HEK293 (cell line): ENCODE measurements around the gene FASTK.

Source experiments
- BCL11A ChIP-seq: fragments of 450-650 bp; formaldehyde crosslinking; IDR thresholded peaks from 2 replicates; pipeline ENCODE4 v1.5.1; 2016; ENCODE audit warnings: low read depth, missing biosample characterization, missing genetic modification characterization
- BCL11B ChIP-seq: fragments of 450-650 bp; formaldehyde crosslinking; IDR thresholded peaks from 2 replicates; pipeline ENCODE4 v1.5.1; 2016; ENCODE audit warnings: low read depth, missing biosample characterization, missing genetic modification characterization
- IKZF3 ChIP-seq: fragments of 450-650 bp; IDR thresholded peaks from 2 replicates; pipeline ENCODE4 v1.5.0; 2018; ENCODE audit warnings: missing biosample characterization, mild to moderate bottlenecking, missing genetic modification characterization, moderate library complexity
- KLF10 ChIP-seq: fragments of 450-650 bp; IDR thresholded peaks from 2 replicates; pipeline ENCODE4 v1.5.1; 2018; ENCODE audit warnings: missing biosample characterization, mild to moderate bottlenecking, missing genetic modification characterization
- KLF16 ChIP-seq: fragments of 450-650 bp; formaldehyde crosslinking; IDR thresholded peaks from 2 replicates; pipeline ENCODE4 v1.5.1; 2017; ENCODE audit warnings: missing biosample characterization, missing genetic modification characterization
- MYNN ChIP-seq: fragments of 450-650 bp; formaldehyde crosslinking; IDR thresholded peaks from 2 replicates; pipeline ENCODE4 v1.5.1; 2016; ENCODE audit warnings: missing biosample characterization, missing genetic modification characterization, borderline replicate concordance
- REPIN1 ChIP-seq: fragments of 450-650 bp; formaldehyde crosslinking; IDR thresholded peaks from 2 replicates; pipeline ENCODE4 v1.5.1; 2017; ENCODE audit warnings: missing biosample characterization, missing genetic modification characterization, low read depth
- SALL2 ChIP-seq: fragments of 450-650 bp; formaldehyde crosslinking; IDR thresholded peaks from 2 replicates; pipeline ENCODE4 v1.5.0; 2017; ENCODE audit warnings: missing biosample characterization, mild to moderate bottlenecking, missing genetic modification characterization, borderline replicate concordance
- ZBTB11 ChIP-seq: fragments of 450-650 bp; formaldehyde crosslinking; conservative IDR thresholded peaks from 2 replicates; pipeline ENCODE4 v1.5.1; 2016; ENCODE audit warnings: low read depth, missing biosample characterization, missing genetic modification characterization
- ZBTB6 ChIP-seq: fragments of 450-650 bp; formaldehyde crosslinking; IDR thresholded peaks from 2 replicates; pipeline ENCODE4 v1.5.1; 2017; ENCODE audit warnings: missing biosample characterization, missing genetic modification characterization
- ZEB2 ChIP-seq: fragments of 450-650 bp; formaldehyde crosslinking; IDR thresholded peaks from 2 replicates; pipeline ENCODE4 v1.5.1; 2016; ENCODE audit warnings: missing biosample characterization, missing genetic modification characterization
- ZFP69B ChIP-seq: fragments of 450-650 bp; formaldehyde crosslinking; IDR thresholded peaks from 2 replicates; pipeline ENCODE4 v1.5.1; 2016; ENCODE audit warnings: missing biosample characterization, missing genetic modification characterization
- ZNF10 ChIP-seq: fragments of 450-650 bp; formaldehyde crosslinking; IDR thresholded peaks from 2 replicates; pipeline ENCODE4 v1.5.1; 2017; ENCODE audit warnings: missing biosample characterization, missing genetic modification characterization
- ZNF138 ChIP-seq: fragments of 450-650 bp; formaldehyde crosslinking; IDR thresholded peaks from 2 replicates; pipeline ENCODE4 v1.5.1; 2016; ENCODE audit warnings: missing biosample characterization, missing genetic modification characterization, borderline replicate concordance
- ZNF2 ChIP-seq: fragments of 450-650 bp; formaldehyde crosslinking; IDR thresholded peaks from 2 replicates; pipeline ENCODE4 v1.5.1; 2016; ENCODE audit warnings: missing biosample characterization, missing genetic modification characterization
- ZNF211 ChIP-seq: fragments of 450-650 bp; formaldehyde crosslinking; IDR thresholded peaks from 2 replicates; pipeline ENCODE4 v1.5.1; 2016; ENCODE audit warnings: low read depth, missing biosample characterization, missing genetic modification characterization
- ZNF214 ChIP-seq: fragments of 450-650 bp; formaldehyde crosslinking; IDR thresholded peaks from 2 replicates; pipeline ENCODE4 v1.5.1; 2017; ENCODE audit warnings: missing biosample characterization, mild to moderate bottlenecking, missing genetic modification characterization, borderline replicate concordance
- ZNF223 ChIP-seq: fragments of 450-650 bp; formaldehyde crosslinking; IDR thresholded peaks from 2 replicates; pipeline ENCODE4 v1.5.1; 2016; ENCODE audit warnings: missing biosample characterization, missing genetic modification characterization
- ZNF280C ChIP-seq: fragments of 450-650 bp; formaldehyde crosslinking; IDR thresholded peaks from 2 replicates; pipeline ENCODE4 v1.5.1; 2016; ENCODE audit warnings: missing biosample characterization, missing genetic modification characterization
- ZNF341 ChIP-seq: fragments of 450-650 bp; formaldehyde crosslinking; IDR thresholded peaks from 2 replicates; pipeline ENCODE4; 2016; ENCODE audit warnings: low read depth, missing biosample characterization, missing genetic modification characterization
- ZNF366 ChIP-seq: fragments of 450-650 bp; formaldehyde crosslinking; conservative IDR thresholded peaks from 2 replicates; pipeline ENCODE4 v1.5.1; 2016; ENCODE audit warnings: missing biosample characterization, missing genetic modification characterization
- ZNF423 ChIP-seq: fragments of 450-650 bp; formaldehyde crosslinking; IDR thresholded peaks from 2 replicates; pipeline ENCODE4 v1.5.1; 2016; ENCODE audit warnings: missing biosample characterization, missing genetic modification characterization
- ZNF433 ChIP-seq: fragments of 450-650 bp; formaldehyde crosslinking; IDR thresholded peaks from 2 replicates; pipeline ENCODE4 v1.5.1; 2016; ENCODE audit warnings: missing biosample characterization, missing genetic modification characterization, low read depth
- ZNF513 ChIP-seq: fragments of 450-650 bp; IDR thresholded peaks from 2 replicates; pipeline ENCODE4 v1.5.1; 2018; ENCODE audit warnings: missing biosample characterization, missing genetic modification characterization
- ZNF529 ChIP-seq: fragments of 450-650 bp; formaldehyde crosslinking; IDR thresholded peaks from 2 replicates; pipeline ENCODE4 v1.5.1; 2017; ENCODE audit warnings: missing genetic modification characterization, missing biosample characterization; ENCODE audit not compliant: insufficient replicate concordance
- ZNF530 ChIP-seq: fragments of 450-650 bp; formaldehyde crosslinking; IDR thresholded peaks from 2 replicates; pipeline ENCODE4 v1.5.1; 2016; ENCODE audit warnings: low read depth, missing biosample characterization, missing genetic modification characterization
- ZNF548 ChIP-seq: fragments of 450-650 bp; formaldehyde crosslinking; IDR thresholded peaks from 2 replicates; pipeline ENCODE4 v1.5.1; 2016; ENCODE audit warnings: missing biosample characterization, missing genetic modification characterization
- ZNF558 ChIP-seq: fragments of 450-650 bp; formaldehyde crosslinking; IDR thresholded peaks from 2 replicates; pipeline ENCODE4 v1.5.1; 2016; ENCODE audit warnings: missing biosample characterization, missing genetic modification characterization
- ZNF623 ChIP-seq: fragments of 450-650 bp; formaldehyde crosslinking; IDR thresholded peaks from 2 replicates; pipeline ENCODE4 v1.5.1; 2016; ENCODE audit warnings: missing biosample characterization, missing genetic modification characterization
- ZNF692 ChIP-seq: fragments of 450-650 bp; formaldehyde crosslinking; IDR thresholded peaks from 2 replicates; pipeline ENCODE4 v1.5.1; 2016; ENCODE audit warnings: missing biosample characterization, missing genetic modification characterization
- ZNF791 ChIP-seq: fragments of 450-650 bp; formaldehyde crosslinking; IDR thresholded peaks from 2 replicates; pipeline ENCODE4 v1.5.1; 2016; ENCODE audit warnings: missing biosample characterization, missing genetic modification characterization

FASTK gene

GRCh38 chr7:151078233-151079040, 2.2 kb downstream of the FASTK start (continued):
- TF ChIP-seq ZNF223 (tag by site-specific recombination) = no peak
- TF ChIP-seq ZEB2 (tag by site-specific recombination) = peak; percentile 29; the same call in 1 of the 2 replicates
- no peak for TF ChIP-seq ZBTB6 (tag by site-specific recombination)
- peak; percentile 88 for TF ChIP-seq ZNF2 (tag by site-specific recombination)
- peak; percentile 24; the same call in 1 of the 2 replicates for TF ChIP-seq ZNF341 (tag by site-specific recombination)
- no peak for TF ChIP-seq ZNF791 (tag by site-specific recombination)
- TF ChIP-seq ZNF214 (tag by site-specific recombination) = no peak
- TF ChIP-seq IKZF3 (tag by site-specific recombination) = no peak
- TF ChIP-seq ZNF280C (tag by site-specific recombination) = no peak
- TF ChIP-seq ZNF692 (tag by site-specific recombination) = no peak
- TF ChIP-seq ZNF513 (tag by site-specific recombination) = no peak
- peak; percentile 54 for TF ChIP-seq ZNF423
- peak; percentile 85 for TF ChIP-seq ZNF366 (tag by site-specific recombination)
- no peak for TF ChIP-seq BCL11A (tag by site-specific recombination)
- no peak for TF ChIP-seq ZNF558 (tag by site-specific recombination)
- TF ChIP-seq ZNF10 (tag by site-specific recombination) = peak; percentile 63; the same call in 1 of the 2 replicates
- TF ChIP-seq ZBTB11 (tag by site-specific recombination) = no peak
- no peak for TF ChIP-seq BCL11B (tag by site-specific recombination)
- TF ChIP-seq REPIN1 (tag by site-specific recombination) = no peak
- no peak for TF ChIP-seq ZNF138 (tag by site-specific recombination)
- TF ChIP-seq MYNN (tag by site-specific recombination) = no peak
- no peak for TF ChIP-seq ZNF548 (tag by site-specific recombination)
- no peak for TF ChIP-seq ZFP69B (tag by site-specific recombination)
- TF ChIP-seq ZNF623 = no peak
- TF ChIP-seq ZNF530 (tag by site-specific recombination) = no peak
- TF ChIP-seq SALL2 (tag by site-specific recombination) = no peak
- TF ChIP-seq ZNF529 (tag by site-specific recombination) = no peak
- TF ChIP-seq ZNF211 (tag by site-specific recombination) = no peak
- no peak for TF ChIP-seq ZNF433 (tag by site-specific recombination)
- TF ChIP-seq KLF10 = peak; percentile 84
- TF ChIP-seq KLF16 (tag by site-specific recombination) = no peak
